Lung (tissue), 12 donors: ENCODE measurements around the gene INKA2. TPM values are rescaled to one million over a fixed set of nuclear protein-coding genes. Genes with fewer than 3 reads are reported as not detected.
A peak's percentile ranks its signal among the peaks of the same experiment; 100 is the strongest.

Experiments
- ATAC-seq: fragments of 200-7000 bp; cut with Tn5 transposase; one replicate; pipeline ENCODE4 v1.9.1; 2020; ENCODE audit warnings: moderate number of reproducible peaks; ENCODE audit not compliant: insufficient read depth, low FRiP score
- DNase-seq, 3 donors: peaks; one replicate each; pipeline ENCODE4 v3.0.0-alpha.2; 2013 to 2017
- H3K27ac ChIP-seq, 2 donors: one replicate each; pipeline ENCODE4 v1.5.1; 2013; ENCODE audit warnings: mild to moderate bottlenecking in 2 of 2, moderate library complexity in 2 of 2, control low read depth in 1 of 2, inconsistent platforms in 1 of 2, low read depth in 1 of 2, low read length in 1 of 2
- H3K27me3 ChIP-seq, 3 donors: one replicate each; pipeline ENCODE4 v1.5.1; 2013; ENCODE audit warnings: low read length in 2 of 3; ENCODE audit not compliant: control insufficient read depth in 3 of 3, insufficient read depth in 3 of 3
- H3K36me3 ChIP-seq, 4 donors: one replicate each; pipeline ENCODE4 v1.5.1; 2013; ENCODE audit warnings: low read length in 4 of 4, mild to moderate bottlenecking in 1 of 4, moderate library complexity in 1 of 4; ENCODE audit not compliant: control insufficient read depth in 4 of 4, insufficient read depth in 4 of 4
- H3K4me1 ChIP-seq, 5 donors: one replicate each; pipeline ENCODE4 v1.5.1; 2013; ENCODE audit warnings: low read length in 5 of 5, mild to moderate bottlenecking in 2 of 5, moderate library complexity in 1 of 5; ENCODE audit not compliant: control insufficient read depth in 5 of 5, insufficient read depth in 5 of 5
- H3K4me3 ChIP-seq: one replicate; pipeline ENCODE4 v1.5.1; 2013; ENCODE audit warnings: mild to moderate bottlenecking, control low read depth, moderate library complexity
- H3K9ac ChIP-seq, 2 donors: one replicate each; pipeline ENCODE4 v1.5.1; 2013; ENCODE audit warnings: low read length in 2 of 2, control low read depth in 1 of 2; ENCODE audit not compliant: insufficient read depth in 1 of 2
- H3K9me3 ChIP-seq, 4 donors: one replicate each; pipeline ENCODE4 v1.5.1; 2013; ENCODE audit warnings: low read length in 3 of 4, mild to moderate bottlenecking in 1 of 4, moderate library complexity in 1 of 4; ENCODE audit not compliant: control insufficient read depth in 4 of 4, insufficient read depth in 3 of 4
- WGBS, 2 donors: extraction: QIAGEN DNeasy Blood & Tissue Kit; methylation state at CpG; one replicate each; pipeline ENCODE4 v1.1.7; 2013; 5-methylcytosine and 5-hydroxymethylcytosine counted together
- polyA plus RNA-seq, 2 donors: library from polyadenylated mRNA; stranded (reverse); fragments of 200-250 nt; gene quantifications; one replicate each; pipeline ENCODE4 v1.2.1, GENCODE V29; 2013
- total RNA-seq, 2 donors: library from RNA; depleted of rRNA in 1 of 2; stranded (reverse); fragments of >200 nt in 1 of 2; gene quantifications; one replicate each; pipeline ENCODE4 v1.2.1, GENCODE V29; 2014 to 2021
- TF ChIP-seq, protein P1 (sequence below): IDR thresholded peaks from 2 replicates; pipeline ENCODE4 v1.5.1; 2012; ENCODE audit warnings: mild to moderate bottlenecking; ENCODE audit errors: control extremely low read depth, extremely low read depth
- donor health status: control.
- donor health status: control.
- donor health status: Bipolar disorder and iron deficiency.
- donor health status: healthy.
- donor health status: DM: yes; HTN: yes; CAD: no.

The INKA2 gene
- total and polyA plus RNA-seq, 4 donors = 2.3 to 12.5 (median 4.4) TPM

DNA sequence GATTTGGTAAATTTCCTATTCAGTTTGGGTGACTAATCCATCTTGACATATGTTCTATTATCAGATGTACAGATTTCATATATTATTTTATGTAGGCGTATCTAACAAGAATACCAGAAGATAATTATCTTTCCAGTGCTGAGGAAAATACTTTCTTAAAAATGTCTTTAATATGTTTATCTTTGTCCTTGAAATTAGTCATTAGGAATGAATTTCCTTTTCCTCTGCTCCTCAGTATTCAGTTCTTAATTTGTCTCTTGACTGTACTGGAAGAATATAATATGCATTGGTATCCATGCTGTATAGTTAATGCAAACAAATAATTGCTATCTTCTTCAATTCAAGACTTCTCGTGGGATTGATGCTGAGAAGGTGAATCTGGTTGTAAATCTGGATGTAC lies 23.1 kb upstream of the INKA2 start:
- WGBS, 2 donors = 97 to 100% methylated on average over 2 of the region's 2 CpGs
- H3K9ac ChIP-seq = no peak overlapping the region
- ATAC-seq = no peak

DNA sequence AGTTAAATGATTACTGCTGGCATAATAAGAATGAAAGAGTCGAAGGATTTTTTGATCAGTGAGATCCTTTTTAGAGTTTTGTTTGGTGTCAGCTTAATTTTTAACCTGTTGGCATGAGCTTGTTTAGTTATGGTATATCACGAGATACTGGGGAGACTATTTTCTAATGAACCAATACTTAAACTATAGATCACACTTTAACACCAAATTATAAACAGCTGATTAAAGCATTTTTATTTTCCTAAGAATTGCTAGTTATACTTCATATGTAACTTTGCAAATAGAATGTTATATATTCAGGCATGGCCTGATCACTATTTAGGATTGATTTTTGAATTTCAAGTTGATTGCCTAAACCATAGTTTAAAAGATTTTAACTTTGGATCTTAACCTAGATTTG lies 22.5 kb upstream of the INKA2 start:
- H3K9me3 ChIP-seq = no peaks in the 10 kb centered on the region
- H3K4me3 ChIP-seq = no peak overlapping the region
- DNase-seq = no peak
- no peak for ATAC-seq
- H3K36me3 ChIP-seq = peaks cover 18 to 38% (median 24%) of the 10 kb centered on the region in 4 donors
- H3K9ac ChIP-seq = no peak overlapping the region
- no peak overlapping the region for H3K27ac ChIP-seq
- no peaks in the 10 kb centered on the region for H3K27me3 ChIP-seq
- TF ChIP-seq, protein P1, sequence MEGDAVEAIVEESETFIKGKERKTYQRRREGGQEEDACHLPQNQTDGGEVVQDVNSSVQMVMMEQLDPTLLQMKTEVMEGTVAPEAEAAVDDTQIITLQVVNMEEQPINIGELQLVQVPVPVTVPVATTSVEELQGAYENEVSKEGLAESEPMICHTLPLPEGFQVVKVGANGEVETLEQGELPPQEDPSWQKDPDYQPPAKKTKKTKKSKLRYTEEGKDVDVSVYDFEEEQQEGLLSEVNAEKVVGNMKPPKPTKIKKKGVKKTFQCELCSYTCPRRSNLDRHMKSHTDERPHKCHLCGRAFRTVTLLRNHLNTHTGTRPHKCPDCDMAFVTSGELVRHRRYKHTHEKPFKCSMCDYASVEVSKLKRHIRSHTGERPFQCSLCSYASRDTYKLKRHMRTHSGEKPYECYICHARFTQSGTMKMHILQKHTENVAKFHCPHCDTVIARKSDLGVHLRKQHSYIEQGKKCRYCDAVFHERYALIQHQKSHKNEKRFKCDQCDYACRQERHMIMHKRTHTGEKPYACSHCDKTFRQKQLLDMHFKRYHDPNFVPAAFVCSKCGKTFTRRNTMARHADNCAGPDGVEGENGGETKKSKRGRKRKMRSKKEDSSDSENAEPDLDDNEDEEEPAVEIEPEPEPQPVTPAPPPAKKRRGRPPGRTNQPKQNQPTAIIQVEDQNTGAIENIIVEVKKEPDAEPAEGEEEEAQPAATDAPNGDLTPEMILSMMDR = no peak
- WGBS, 2 donors = 91 to 97% methylated on average over 2 of the region's 2 CpGs
- H3K4me1 ChIP-seq = peaks cover 0 to 6% (median 3%) of the 10 kb centered on the region in 5 donors

More for the DNA sequence above, 23.1 kb upstream of the INKA2 start:
- Histone ChIP-seq H3K4me3 (no peak overlapping the region), H3K36me3 (peaks cover 16 to 38% (median 25%) of the 10 kb centered on the region in 4 donors), H3K9me3 (no peaks in the 10 kb centered on the region), H3K27me3 (no peaks in the 10 kb centered on the region), H3K27ac (no peak overlapping the region), H3K4me1 (no peaks in the 10 kb centered on the region)
- TF ChIP-seq, protein P1 = no peak
- DNase-seq = no peak

DNA sequence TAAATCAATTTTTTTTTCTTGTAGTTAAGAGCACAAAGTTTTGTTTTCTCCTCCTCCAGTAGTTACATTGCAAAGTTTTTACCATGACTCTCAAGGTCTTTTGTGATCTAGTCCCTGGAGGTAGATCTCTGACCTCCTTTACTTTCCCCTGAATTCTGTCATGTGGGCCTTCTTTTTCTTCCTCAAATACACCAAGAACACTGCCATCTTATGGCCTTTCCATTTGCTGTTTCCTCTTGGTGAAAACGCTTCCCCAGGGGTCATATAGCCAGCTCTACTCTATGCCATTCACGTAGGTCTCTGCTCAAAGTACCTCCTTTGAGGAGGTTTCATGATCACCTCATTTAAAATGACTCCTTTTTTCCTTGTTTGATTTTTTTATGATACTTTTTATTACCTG lies 19.2 kb upstream of the INKA2 start:
- DNase-seq = no peak
- WGBS, 2 donors = 46 to 72% methylated on average over 2 of the region's 2 CpGs
- H3K27me3 ChIP-seq = no peaks in the 10 kb centered on the region
- H3K36me3 ChIP-seq = peaks cover 10 to 21% (median 15%) of the 10 kb centered on the region in 4 donors
- peaks cover 0 to 2% (median 0%) of the 10 kb centered on the region in 4 donors for H3K9me3 ChIP-seq
- TF ChIP-seq, protein P1 = no peak
- H3K9ac ChIP-seq = no peak overlapping the region
- no peak overlapping the region for H3K27ac ChIP-seq
- no peak for ATAC-seq
- peaks cover 0 to 16% (median 4%) of the 10 kb centered on the region in 5 donors for H3K4me1 ChIP-seq
- no peak overlapping the region for H3K4me3 ChIP-seq

DNA sequence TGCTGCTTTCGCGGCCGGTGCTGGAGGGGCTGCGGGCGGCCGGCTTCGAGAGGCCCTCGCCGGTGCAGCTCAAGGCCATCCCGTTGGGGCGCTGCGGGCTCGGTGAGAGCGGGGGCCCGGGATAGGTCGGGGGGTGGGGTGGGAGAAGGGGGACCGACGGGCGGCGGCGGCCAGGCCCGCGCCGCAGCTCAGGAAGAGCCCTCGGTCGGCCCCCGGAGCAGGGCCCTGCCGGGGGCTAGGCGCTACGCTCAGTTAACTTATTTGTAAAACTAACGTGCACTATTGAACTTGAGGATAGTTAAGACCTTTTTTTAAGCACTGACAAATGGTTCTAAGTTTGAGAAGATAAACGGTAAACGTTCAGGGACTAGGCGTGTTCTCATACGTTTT lies 16.9 kb upstream of the INKA2 start:
- H3K4me1 ChIP-seq = peaks cover 0 to 16% (median 4%) of the 10 kb centered on the region in 5 donors
- peaks cover 0 to 11% (median 3%) of the 10 kb centered on the region in 4 donors for H3K36me3 ChIP-seq
- 0 to 1% methylated on average over 32 to 35 of the region's 35 CpGs for WGBS, 2 donors
- H3K9me3 ChIP-seq = peaks cover 0 to 2% (median 0%) of the 10 kb centered on the region in 4 donors
- H3K27ac ChIP-seq = peak overlapping the region; percentile 88 to 97
- DNase-seq (no peak), ATAC-seq (no peak)
- TF ChIP-seq, protein P1 = no peak
- H3K4me3 ChIP-seq = peak overlapping the region; percentile 99
- no peaks in the 10 kb centered on the region for H3K27me3 ChIP-seq
- peak overlapping the region; percentile 81 to 88 for H3K9ac ChIP-seq
